ENCODE data around the gene PPM1D.
"Not testable (repeated sequence)": the region's sequence is repeated elsewhere in the genome, so short reads cannot be mapped to it uniquely, and the experiment has no call there.

The PPM1D gene

GRCh38 chr17:60579551-60579950 lies 20.4 kb upstream of the PPM1D start:
- TF ChIP-seq CTCF (conservative IDR thresholded peaks at IDR 0.05), result no peak
- no peak overlapping the region for H3K27ac ChIP-seq

GRCh38 chr17:60583008-60583407 lies 17.0 kb upstream of the PPM1D start:
- H3K27ac ChIP-seq, result no peak overlapping the region
- TF ChIP-seq CTCF (conservative IDR thresholded peaks at IDR 0.05), result no peak

GRCh38 chr17:60585887-60586286 lies 14.1 kb upstream of the PPM1D start:
- no peak overlapping the region for H3K27ac ChIP-seq
- TF ChIP-seq CTCF (conservative IDR thresholded peaks at IDR 0.05), result no peak

GRCh38 chr17:60586288-60586974 lies 13.6 kb upstream of the PPM1D start:
- H3K27ac ChIP-seq, result no peak overlapping the region
- no peak; the same call in 1 of the 2 replicates for TF ChIP-seq CTCF (conservative IDR thresholded peaks at IDR 0.05)

- TF ChIP-seq CTCF (conservative IDR thresholded peaks at IDR 0.05), result no peak
- no peak overlapping the region for H3K27ac ChIP-seq
These were observed 9.9 kb upstream of the PPM1D start for GRCh38 chr17:60590070-60590469.

GRCh38 chr17:60592750-60593149 lies 7.2 kb upstream of the PPM1D start:
- no peak overlapping the region for H3K27ac ChIP-seq
- TF ChIP-seq CTCF (conservative IDR thresholded peaks at IDR 0.05), result no peak

GRCh38 chr17:60593441-60594036 lies 6.5 kb upstream of the PPM1D start:
- not testable (repeated sequence) for H3K27ac ChIP-seq

GRCh38 chr17:60594170-60594569 lies 5.8 kb upstream of the PPM1D start:
- not testable (repeated sequence) for H3K27ac ChIP-seq
